Measurements from ENCODE around the gene KCNK3. TPM values are rescaled to one million over a fixed set of nuclear protein-coding genes. Genes with fewer than 3 reads are reported as not detected.
A peak's percentile ranks its signal among the peaks of the same experiment; 100 is the strongest.
"Not testable (repeated sequence)": the region's sequence is repeated elsewhere in the genome, so short reads cannot be mapped to it uniquely, and the experiment has no call there.

KCNK3 gene
- total and polyA plus RNA-seq, 10 donors = 0.61 to 6.0 (median 2.0) TPM

GRCh38 chr2:26744953-26745352, 52.4 kb downstream of the KCNK3 start:
- Histone ChIP-seq H3K4me1 (peaks cover 0 to 17% (median 4%) of the 10 kb centered on the region in 6 donors), H3K27ac (no peak overlapping the region), H3K36me3 (no peaks in the 10 kb centered on the region), H3K27me3 (replicated peaks in 1 of 7) (no peaks in the 10 kb centered on the region), H3K9me3 (no peaks in the 10 kb centered on the region), H3K4me3 (no peak overlapping the region)
- WGBS, 5 donors = 90 to 95% (median 91%) methylated on average over 3 of the region's 3 CpGs
- DNase-seq = no peak
- TF ChIP-seq, protein P1, sequence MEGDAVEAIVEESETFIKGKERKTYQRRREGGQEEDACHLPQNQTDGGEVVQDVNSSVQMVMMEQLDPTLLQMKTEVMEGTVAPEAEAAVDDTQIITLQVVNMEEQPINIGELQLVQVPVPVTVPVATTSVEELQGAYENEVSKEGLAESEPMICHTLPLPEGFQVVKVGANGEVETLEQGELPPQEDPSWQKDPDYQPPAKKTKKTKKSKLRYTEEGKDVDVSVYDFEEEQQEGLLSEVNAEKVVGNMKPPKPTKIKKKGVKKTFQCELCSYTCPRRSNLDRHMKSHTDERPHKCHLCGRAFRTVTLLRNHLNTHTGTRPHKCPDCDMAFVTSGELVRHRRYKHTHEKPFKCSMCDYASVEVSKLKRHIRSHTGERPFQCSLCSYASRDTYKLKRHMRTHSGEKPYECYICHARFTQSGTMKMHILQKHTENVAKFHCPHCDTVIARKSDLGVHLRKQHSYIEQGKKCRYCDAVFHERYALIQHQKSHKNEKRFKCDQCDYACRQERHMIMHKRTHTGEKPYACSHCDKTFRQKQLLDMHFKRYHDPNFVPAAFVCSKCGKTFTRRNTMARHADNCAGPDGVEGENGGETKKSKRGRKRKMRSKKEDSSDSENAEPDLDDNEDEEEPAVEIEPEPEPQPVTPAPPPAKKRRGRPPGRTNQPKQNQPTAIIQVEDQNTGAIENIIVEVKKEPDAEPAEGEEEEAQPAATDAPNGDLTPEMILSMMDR (IDR thresholded peaks at IDR 0.05 in 8 of 11, conservative IDR thresholded peaks at IDR 0.05 in 3 of 11) = no peak
- TF ChIP-seq POLR2AphosphoS5 (IDR thresholded peaks at IDR 0.05) (no peak), POLR2A (IDR thresholded peaks at IDR 0.05) (no peak)
- intact Hi-C loops (cut with DNase I; ENCODE audit: low total_unique reads) = loop anchor here (2.0 kb wide), 1 partner anchor 138 kb away; no protein-coding TSS in a partner anchor

GRCh38 chr2:26745609-26746327, 53.2 kb downstream of the KCNK3 start:
- DNase-seq = peak; percentile 90
- Histone ChIP-seq H3K36me3 (no peaks in the 10 kb centered on the region), H3K4me3 (no peak overlapping the region), H3K9me3 (no peaks in the 10 kb centered on the region), H3K27me3 (replicated peaks in 1 of 7) (no peaks in the 10 kb centered on the region), H3K4me1 (peaks cover 0 to 14% (median 8%) of the 10 kb centered on the region in 6 donors), H3K27ac (no peak overlapping the region)
- intact Hi-C loops (cut with DNase I; ENCODE audit: low total_unique reads) = loop anchor here (2.0 kb wide), 1 partner anchor 139 kb away; no protein-coding TSS in a partner anchor
- 37 to 46% (median 39%) methylated on average over 9 of the region's 9 CpGs for WGBS, 5 donors
- TF ChIP-seq, protein P1 (IDR thresholded peaks at IDR 0.05 in 8 of 11, conservative IDR thresholded peaks at IDR 0.05 in 3 of 11) = peak; percentile 67 to 93 (median 87)
- TF ChIP-seq POLR2AphosphoS5 (IDR thresholded peaks at IDR 0.05) = no peak

GRCh38 chr2:26746934-26747333, 54.4 kb downstream of the KCNK3 start:
- 68 to 88% (median 81%) methylated on average over 3 of the region's 3 CpGs for WGBS, 5 donors
- H3K4me1 ChIP-seq = peaks cover 0 to 9% (median 2%) of the 10 kb centered on the region in 6 donors
- no peaks in the 10 kb centered on the region for H3K36me3 ChIP-seq
- no peaks in the 10 kb centered on the region for H3K9me3 ChIP-seq
- H3K27ac ChIP-seq = no peak overlapping the region
- no peaks in the 10 kb centered on the region for H3K27me3 ChIP-seq (replicated peaks in 1 of 7)
- TF ChIP-seq, protein P1 (IDR thresholded peaks at IDR 0.05 in 8 of 11, conservative IDR thresholded peaks at IDR 0.05 in 3 of 11) = no peak
- TF ChIP-seq POLR2AphosphoS5 (IDR thresholded peaks at IDR 0.05) (no peak), POLR2A (IDR thresholded peaks at IDR 0.05) (no peak)
- intact Hi-C loops (cut with DNase I; ENCODE audit: low total_unique reads) = no loop called here
- no peak for DNase-seq
- no peak overlapping the region for H3K4me3 ChIP-seq

DNA sequence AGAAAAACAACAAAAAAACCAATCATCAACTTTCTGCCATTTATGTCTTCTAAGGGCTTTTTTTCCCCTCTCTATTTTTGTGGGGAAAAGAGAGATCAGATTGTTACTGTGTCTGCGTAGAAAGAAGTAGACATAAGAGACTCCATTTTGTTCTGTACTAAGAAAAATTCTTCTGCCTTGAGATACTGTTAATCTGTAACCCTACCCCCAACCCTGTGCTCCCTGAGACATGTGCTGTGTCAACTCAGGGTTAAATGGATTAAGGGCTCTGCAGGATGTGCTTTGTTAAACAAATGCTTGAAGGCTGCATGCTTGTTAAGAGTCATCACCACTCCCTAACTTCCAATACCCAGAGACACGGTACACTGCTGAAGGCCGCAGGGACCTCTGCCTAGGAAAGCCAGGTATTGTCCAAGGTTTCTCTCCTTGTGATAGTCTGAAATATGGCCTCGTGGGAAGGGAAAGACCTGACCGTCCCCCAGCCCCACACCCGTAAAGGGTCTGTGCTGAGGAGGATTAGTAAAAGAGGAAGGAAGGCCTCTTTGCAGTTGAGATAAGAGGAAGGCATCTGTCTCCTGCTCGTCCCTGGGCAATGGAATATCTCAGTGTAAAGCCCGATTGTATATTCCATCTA, 57.4 kb downstream of the KCNK3 start:
- H3K4me3 ChIP-seq; H3K36me3 ChIP-seq; H3K27ac ChIP-seq; DNase-seq; intact Hi-C loops (cut with DNase I; ENCODE audit: low total_unique reads); H3K9me3 ChIP-seq; H3K27me3 ChIP-seq (replicated peaks in 1 of 7): not testable (repeated sequence)
- H3K4me1 ChIP-seq = peaks cover 0 to 11% (median 3%) of the 10 kb centered on the region in 6 donors
- 25 to 35% (median 31%) methylated on average over 8 of the region's 8 CpGs for WGBS, 5 donors

GRCh38 chr2:26750467-26750866, 57.9 kb downstream of the KCNK3 start:
- H3K4me1 ChIP-seq = peaks cover 0 to 15% (median 5%) of the 10 kb centered on the region in 6 donors
- H3K27ac ChIP-seq; H3K9me3 ChIP-seq; H3K27me3 ChIP-seq (replicated peaks in 1 of 7); DNase-seq; H3K4me3 ChIP-seq; intact Hi-C loops (cut with DNase I; ENCODE audit: low total_unique reads); H3K36me3 ChIP-seq: not testable (repeated sequence)
- WGBS, 5 donors = 77 to 91% (median 82%) methylated on average over 11 of the region's 11 CpGs

Data from spleen (tissue), 11 donors.